ENCODE results near the gene PRKCQ.

GRCh38 chr10:6583447-6583846, 3.4 kb upstream of the PRKCQ start:
- TF ChIP-seq CTCF (IDR thresholded peaks at IDR 0.05; ENCODE audit: poor library complexity) (no peak), EZH2 (IDR thresholded peaks at IDR 0.05; ENCODE audit: borderline replicate concordance) (no peak), EZH2phosphoT487 (IDR thresholded peaks at IDR 0.05; ENCODE audit: low read depth, severe bottlenecking, unreplicated experiment) (no peak)

Data from hepatocyte (in vitro differentiated cells).